ENCODE results near the gene CASP4.
"Not testable (repeated sequence)": the region's sequence is repeated elsewhere in the genome, so short reads cannot be mapped to it uniquely, and the experiment has no call there.

The CASP4 gene

DNA sequence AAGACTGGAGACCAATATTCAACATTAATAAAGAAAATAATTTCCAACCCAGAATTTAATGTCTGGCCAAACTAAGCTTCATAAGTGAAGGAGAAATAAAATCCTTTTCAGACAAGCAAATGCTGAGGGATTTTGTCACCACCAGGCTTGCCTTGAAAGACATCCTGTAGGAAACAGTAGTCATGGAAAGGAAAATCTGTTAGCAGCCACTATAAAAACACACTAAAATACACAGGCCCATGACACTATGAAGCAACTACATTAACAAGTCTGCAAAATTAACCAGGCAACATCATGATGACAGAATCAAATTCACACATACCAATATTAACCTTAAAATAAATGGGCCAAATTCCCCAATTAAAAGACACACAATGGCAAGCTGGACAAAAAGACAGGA, 2.4 kb upstream of the CASP4 start:
- peaks cover 30% of the 10 kb centered on the region for H3K4me1 Mint-ChIP-seq (ENCODE audit: low read depth)
- peaks cover 7% of the 10 kb centered on the region for H3K36me3 Mint-ChIP-seq
- H3K27me3 Mint-ChIP-seq = no peaks in the 10 kb centered on the region
- peaks cover 12% of the 10 kb centered on the region for H3K9me3 Mint-ChIP-seq (ENCODE audit: low read depth)
- no peak overlapping the region for H3K4me3 Mint-ChIP-seq
- H3K27ac Mint-ChIP-seq = no peak overlapping the region

DNA sequence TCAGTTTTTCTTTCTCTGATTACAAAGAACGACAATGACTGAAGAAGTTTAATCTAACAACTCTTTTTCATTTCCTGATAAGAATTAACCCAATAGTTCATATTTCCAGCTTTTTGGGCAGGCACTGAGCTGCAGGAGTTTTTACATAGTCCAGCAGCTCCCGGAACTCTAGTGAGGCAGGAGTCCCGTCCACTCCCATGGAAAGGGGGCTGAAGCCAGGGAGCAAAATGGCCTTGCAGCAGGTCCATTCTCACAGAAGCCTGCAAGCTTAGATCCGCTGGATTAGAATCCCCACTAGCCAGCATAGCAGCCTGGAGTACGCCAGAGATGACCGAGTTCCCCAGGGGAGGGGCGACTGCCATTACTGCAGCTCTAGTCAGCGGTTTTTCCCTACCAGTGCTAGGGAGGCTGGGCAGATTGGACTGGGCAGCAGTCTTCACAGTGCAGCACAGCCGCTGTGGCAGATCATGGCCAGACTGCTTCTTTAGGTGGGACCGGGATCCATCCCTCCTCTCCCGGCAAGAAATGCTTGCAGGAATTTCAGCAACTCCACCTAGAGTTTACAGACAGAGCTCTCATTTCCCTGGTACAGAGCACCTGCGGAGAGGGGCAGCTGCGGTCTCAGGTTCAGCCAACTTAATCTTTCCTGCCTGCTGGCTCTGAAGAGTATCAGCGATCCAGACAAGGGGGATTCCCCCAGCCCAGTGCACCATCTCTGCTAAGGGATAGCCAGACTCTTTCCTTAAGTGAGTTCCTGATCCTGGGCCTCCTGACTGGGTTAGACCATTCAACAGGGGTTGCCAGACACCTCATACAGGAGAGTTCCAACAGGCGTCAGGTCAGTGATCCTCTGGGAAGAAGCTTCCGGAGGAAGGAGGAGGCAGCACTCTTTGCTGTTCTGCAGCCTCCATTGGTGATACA, 742 bp upstream of the CASP4 start:
- Mint-ChIP-seq H3K27ac (peak overlapping the region; percentile 97), H3K36me3 (peaks cover 17% of the 10 kb centered on the region), H3K4me1 (ENCODE audit: low read depth) (peaks cover 41% of the 10 kb centered on the region), H3K27me3 (no peaks in the 10 kb centered on the region), H3K9me3 (ENCODE audit: low read depth) (peaks cover 9% of the 10 kb centered on the region), H3K4me3 (peak overlapping the region; percentile 90)

DNA sequence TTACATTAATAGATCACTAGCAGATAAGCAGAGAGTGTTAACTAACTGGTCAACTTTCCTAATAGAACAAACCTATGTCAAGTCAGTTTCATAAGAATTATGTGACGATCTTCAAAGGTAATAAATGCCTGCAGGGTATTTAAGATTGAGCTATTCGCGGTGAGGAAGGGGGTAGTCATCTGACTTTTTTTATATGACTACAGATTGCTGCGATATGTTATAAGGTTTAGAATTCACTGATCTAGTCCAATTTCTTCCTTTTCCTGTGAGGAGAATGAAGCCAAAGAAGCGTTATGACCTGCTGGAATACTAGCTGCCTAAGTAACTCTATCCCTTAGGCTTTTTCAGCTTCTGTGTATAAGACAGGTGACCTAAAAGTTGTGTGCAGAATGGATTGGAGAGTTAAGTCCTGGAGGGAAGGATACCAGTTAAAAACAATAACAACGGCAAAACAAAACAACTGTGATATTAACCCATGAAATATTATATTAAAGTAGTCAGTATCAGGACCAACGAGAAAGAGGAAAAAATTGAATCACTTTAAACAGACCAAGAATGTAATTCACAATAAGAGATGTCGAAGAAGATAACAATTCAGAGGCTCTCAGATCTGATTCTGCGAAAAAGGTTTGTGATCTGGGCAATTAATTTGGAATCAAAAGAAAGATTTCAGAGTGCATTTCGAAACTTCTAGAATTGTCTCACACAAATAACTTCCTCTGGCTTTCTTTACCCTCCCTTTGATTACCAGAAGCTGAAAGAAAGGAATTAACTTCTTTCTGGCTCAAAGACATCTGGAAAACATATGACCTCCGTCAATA, 630 bp downstream of the CASP4 start:
- Mint-ChIP-seq H3K27ac (peak overlapping the region; percentile 97), H3K4me3 (peak overlapping the region; percentile 90), H3K36me3 (peaks cover 24% of the 10 kb centered on the region), H3K27me3 (no peaks in the 10 kb centered on the region), H3K9me3 (ENCODE audit: low read depth) (peaks cover 7% of the 10 kb centered on the region), H3K4me1 (ENCODE audit: low read depth) (peaks cover 51% of the 10 kb centered on the region)

DNA sequence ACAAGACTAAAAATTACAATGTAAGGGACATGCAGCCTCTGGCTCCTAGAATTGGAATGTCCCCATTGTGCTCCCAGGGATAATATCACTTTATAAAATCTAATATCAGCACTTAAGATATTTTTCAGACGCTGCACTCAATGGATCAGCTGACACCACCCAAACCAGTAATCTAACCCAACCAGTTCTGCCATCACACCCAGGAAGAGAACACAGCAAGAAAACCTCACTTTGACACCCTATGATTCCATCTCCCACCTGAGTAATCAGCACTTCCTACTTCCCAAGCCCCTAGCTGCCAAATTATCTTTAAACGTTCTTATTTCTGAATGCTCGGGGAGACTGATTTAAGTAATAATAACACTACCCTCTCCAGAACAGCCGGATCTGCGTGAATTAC, 2.6 kb downstream of the CASP4 start:
- Mint-ChIP-seq H3K9me3 (ENCODE audit: low read depth) (no peaks in the 10 kb centered on the region), H3K36me3 (peaks cover 30% of the 10 kb centered on the region), H3K27ac (no peak overlapping the region), H3K4me1 (ENCODE audit: low read depth) (peaks cover 66% of the 10 kb centered on the region), H3K27me3 (no peaks in the 10 kb centered on the region), H3K4me3 (peak overlapping the region; percentile 90)

DNA sequence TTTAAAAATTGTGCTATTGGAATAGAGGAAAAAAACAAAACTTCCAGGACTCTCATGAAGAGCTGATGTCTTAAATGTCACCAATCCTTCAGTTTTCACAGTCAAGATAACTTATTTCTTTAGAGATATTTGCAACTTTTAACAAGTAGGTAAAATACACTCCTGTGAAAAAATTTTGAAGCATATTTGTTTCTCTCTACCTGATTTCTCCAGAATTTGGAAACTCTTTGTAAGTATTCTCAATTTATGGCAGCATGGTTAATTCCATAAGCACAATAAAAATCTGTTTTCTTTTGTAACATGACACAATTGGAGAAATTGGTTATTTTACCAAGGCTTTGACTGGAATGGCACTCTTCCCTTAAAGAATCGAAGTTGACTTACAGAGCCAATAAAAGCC, 4.1 kb downstream of the CASP4 start:
- Mint-ChIP-seq H3K27ac (no peak overlapping the region), H3K9me3 (ENCODE audit: low read depth) (no peaks in the 10 kb centered on the region), H3K4me3 (no peak overlapping the region), H3K4me1 (ENCODE audit: low read depth) (peaks cover 78% of the 10 kb centered on the region), H3K27me3 (no peaks in the 10 kb centered on the region), H3K36me3 (peaks cover 33% of the 10 kb centered on the region)

- Mint-ChIP-seq H3K27ac (no peak overlapping the region), H3K4me3 (no peak overlapping the region), H3K27me3 (no peaks in the 10 kb centered on the region), H3K36me3 (peaks cover 33% of the 10 kb centered on the region), H3K9me3 (ENCODE audit: low read depth) (no peaks in the 10 kb centered on the region), H3K4me1 (ENCODE audit: low read depth) (peaks cover 82% of the 10 kb centered on the region)
These were observed 5.5 kb downstream of the CASP4 start for GRCh38 chr11:104962852-104963251.

GRCh38 chr11:104957280-104957679, 11.1 kb downstream of the CASP4 start:
- Mint-ChIP-seq H3K27ac (no peak overlapping the region), H3K4me1 (ENCODE audit: low read depth) (peaks cover 73% of the 10 kb centered on the region), H3K36me3 (peaks cover 13% of the 10 kb centered on the region)

GRCh38 chr11:104956528-104956927, 11.8 kb downstream of the CASP4 start:
- Mint-ChIP-seq H3K36me3 (peaks cover 15% of the 10 kb centered on the region), H3K27ac (peak overlapping the region; percentile 7), H3K9me3 (ENCODE audit: low read depth) (no peaks in the 10 kb centered on the region), H3K4me3 (peak overlapping the region; percentile 4), H3K4me1 (ENCODE audit: low read depth) (peaks cover 71% of the 10 kb centered on the region), H3K27me3 (no peaks in the 10 kb centered on the region)

More at GRCh38 chr11:104957280-104957679, 11.1 kb downstream of the CASP4 start:
- Mint-ChIP-seq H3K27me3 (no peaks in the 10 kb centered on the region), H3K4me3 (no peak overlapping the region), H3K9me3 (ENCODE audit: low read depth) (no peaks in the 10 kb centered on the region)

DNA sequence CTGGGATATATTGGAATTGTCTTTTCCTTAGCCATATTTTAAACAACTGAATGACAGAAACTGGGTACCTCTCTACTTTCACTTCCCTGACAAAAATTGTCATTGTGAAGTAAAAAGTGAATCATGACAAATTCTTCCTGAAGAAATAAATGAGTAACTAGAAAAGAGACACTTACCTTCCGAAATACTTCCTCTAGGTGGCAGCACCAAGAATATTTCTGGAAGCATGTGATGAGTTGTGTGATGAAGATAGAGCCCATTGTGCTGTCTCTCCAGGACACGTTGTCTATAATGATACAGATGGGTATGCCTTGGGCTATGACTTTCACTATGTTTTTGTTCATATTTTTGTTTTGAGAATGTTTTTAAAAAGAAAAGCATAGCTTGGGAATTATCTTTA, 21.5 kb downstream of the CASP4 start:
- Mint-ChIP-seq H3K9me3 (ENCODE audit: low read depth) (no peaks in the 10 kb centered on the region), H3K27me3 (no peaks in the 10 kb centered on the region), H3K4me1 (ENCODE audit: low read depth) (peaks cover 22% of the 10 kb centered on the region), H3K36me3 (peaks cover 59% of the 10 kb centered on the region), H3K4me3 (no peak overlapping the region), H3K27ac (peak overlapping the region; percentile 75)

DNA sequence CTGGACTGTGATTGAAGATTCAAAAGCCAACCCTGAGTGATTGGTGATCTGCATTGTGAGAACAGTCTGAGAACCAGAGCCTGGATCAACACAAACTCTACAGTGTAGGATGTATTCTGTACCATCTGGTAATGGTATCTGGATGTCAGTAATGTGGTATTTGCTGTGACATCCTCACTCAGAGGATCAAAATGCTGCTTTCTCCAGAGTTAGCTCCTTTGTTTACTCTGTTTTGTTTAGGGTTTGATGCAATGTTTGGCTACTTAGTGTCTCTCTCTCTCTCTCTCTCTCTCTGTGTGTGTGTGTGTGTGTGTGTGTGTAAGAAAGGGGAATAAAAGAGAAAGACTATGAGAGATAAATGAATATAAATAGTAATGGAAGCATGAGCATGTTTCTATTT, 24.3 kb downstream of the CASP4 start:
- H3K9me3 Mint-ChIP-seq (ENCODE audit: low read depth) = no peaks in the 10 kb centered on the region

GRCh38 chr11:104943561-104943960, 24.8 kb downstream of the CASP4 start:
- H3K4me3 Mint-ChIP-seq = no peak overlapping the region
- no peaks in the 10 kb centered on the region for H3K27me3 Mint-ChIP-seq
- no peaks in the 10 kb centered on the region for H3K9me3 Mint-ChIP-seq (ENCODE audit: low read depth)
- peak overlapping the region; percentile 74 for H3K27ac Mint-ChIP-seq
- H3K4me1 Mint-ChIP-seq (ENCODE audit: low read depth) = peaks cover 14% of the 10 kb centered on the region
- peaks cover 41% of the 10 kb centered on the region for H3K36me3 Mint-ChIP-seq

More for the DNA sequence above, 24.3 kb downstream of the CASP4 start:
- no peak overlapping the region for H3K4me3 Mint-ChIP-seq
- peak overlapping the region; percentile 64 for H3K27ac Mint-ChIP-seq
- H3K4me1 Mint-ChIP-seq (ENCODE audit: low read depth) = peaks cover 14% of the 10 kb centered on the region
- peaks cover 43% of the 10 kb centered on the region for H3K36me3 Mint-ChIP-seq
- H3K27me3 Mint-ChIP-seq = no peaks in the 10 kb centered on the region

DNA sequence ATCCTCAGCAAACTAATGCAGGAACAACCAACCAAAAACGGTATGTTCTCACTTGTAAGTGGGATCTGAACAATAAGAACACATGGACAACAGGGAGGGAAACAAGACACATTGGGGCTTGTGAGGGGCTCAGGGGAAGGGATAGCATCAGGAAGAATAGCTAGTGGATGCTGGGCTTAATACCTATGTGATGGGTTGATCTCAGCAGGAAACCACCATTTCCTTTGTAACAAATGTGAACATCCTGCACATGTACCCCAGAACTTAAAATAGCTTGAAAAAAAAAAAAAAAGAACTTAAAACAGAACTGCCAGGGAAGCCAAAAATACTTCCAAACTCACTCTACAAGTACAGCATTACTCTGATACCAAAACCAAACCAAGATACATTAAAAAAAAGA, 33.8 kb downstream of the CASP4 start:
- peak overlapping the region; percentile 77 for H3K4me3 Mint-ChIP-seq
- no peak overlapping the region for H3K27ac Mint-ChIP-seq
- H3K9me3 Mint-ChIP-seq (ENCODE audit: low read depth) = peaks cover 9% of the 10 kb centered on the region
- peaks cover 10% of the 10 kb centered on the region for H3K36me3 Mint-ChIP-seq
- peaks cover 31% of the 10 kb centered on the region for H3K4me1 Mint-ChIP-seq (ENCODE audit: low read depth)
- no peaks in the 10 kb centered on the region for H3K27me3 Mint-ChIP-seq

GRCh38 chr11:104934073-104934472, 34.3 kb downstream of the CASP4 start:
- Mint-ChIP-seq H3K36me3 (peaks cover 12% of the 10 kb centered on the region), H3K4me1 (ENCODE audit: low read depth) (peaks cover 31% of the 10 kb centered on the region), H3K4me3 (peak overlapping the region; percentile 77)
- not testable (repeated sequence) for H3K27ac Mint-ChIP-seq; H3K27me3 Mint-ChIP-seq; H3K9me3 Mint-ChIP-seq (ENCODE audit: low read depth)

DNA sequence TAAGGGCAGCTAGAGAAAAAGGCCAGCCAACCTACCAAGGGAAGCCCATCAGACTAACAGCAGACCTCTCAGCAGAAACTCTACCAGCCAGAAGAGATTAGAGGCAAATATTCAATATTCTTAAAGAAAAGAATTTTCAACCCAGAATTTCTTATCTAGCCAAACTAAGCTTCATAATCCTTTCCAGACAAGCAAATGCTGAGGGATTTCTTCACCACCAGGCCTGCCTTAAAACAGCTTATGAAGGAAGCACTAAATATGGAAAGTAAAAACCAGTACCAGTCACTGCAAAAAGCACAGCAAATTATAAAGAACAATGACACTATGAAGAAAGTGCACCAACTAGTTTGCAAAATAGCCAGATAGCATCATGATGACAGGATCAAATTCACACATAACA, 39.6 kb downstream of the CASP4 start:
- Mint-ChIP-seq H3K36me3 (peaks cover 25% of the 10 kb centered on the region), H3K9me3 (ENCODE audit: low read depth) (peaks cover 9% of the 10 kb centered on the region), H3K27me3 (no peaks in the 10 kb centered on the region), H3K4me1 (ENCODE audit: low read depth) (peaks cover 9% of the 10 kb centered on the region), H3K4me3 (no peak overlapping the region), H3K27ac (no peak overlapping the region)

All from activated naive CD8-positive, alpha-beta T cell (primary cell).